ENCODE results near the gene IFNL4. TPM values are rescaled to one million over a fixed set of nuclear protein-coding genes. Genes with fewer than 3 reads are reported as not detected.
A peak's percentile ranks its signal among the peaks of the same experiment; 100 is the strongest.
"Not testable (repeated sequence)": the region's sequence is repeated elsewhere in the genome, so short reads cannot be mapped to it uniquely, and the experiment has no call there.

IFNL4 gene
- total and polyA plus RNA-seq, 9 donors: 0.04 to 0.16 TPM; not detected in 7

DNA sequence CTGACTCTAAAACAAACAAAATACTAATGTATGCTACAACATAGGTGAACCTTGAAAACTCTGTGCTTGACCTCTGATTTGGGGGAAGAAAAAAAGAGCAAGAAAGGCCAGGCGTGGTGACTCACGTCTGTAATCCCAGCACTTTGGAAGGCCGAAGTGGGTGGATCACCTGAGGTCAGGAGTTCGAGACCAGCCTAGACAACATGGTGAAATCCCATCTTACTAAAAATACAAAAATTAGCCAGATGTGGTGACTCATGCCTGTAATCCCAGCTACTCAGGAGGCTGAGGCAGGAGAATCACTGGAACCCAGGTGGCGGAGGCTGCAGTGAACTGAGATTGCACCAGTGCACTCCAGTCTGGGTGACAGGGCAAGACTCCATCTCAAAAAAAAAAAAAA is 25.2 kb upstream of the IFNL4 start:
- H3K27ac ChIP-seq (ENCODE audit: low read length); H3K9me3 ChIP-seq (replicated peaks; ENCODE audit: control insufficient read depth, low read depth, low read length); H3K4me3 ChIP-seq (ENCODE audit: low read length); H3K4me1 ChIP-seq (ENCODE audit: control insufficient read depth, insufficient read depth, low read length); DNase-seq; H3K36me3 ChIP-seq (ENCODE audit: control insufficient read depth, insufficient read depth, low read length): not testable (repeated sequence)
- H3K27me3 ChIP-seq (ENCODE audit: control insufficient read depth, insufficient read depth, low read length): peaks cover 13% of the 10 kb centered on the region
- no CpG with 5 or more reads among the region's 5 CpGs for WGBS (ENCODE audit: insufficient coverage)

DNA sequence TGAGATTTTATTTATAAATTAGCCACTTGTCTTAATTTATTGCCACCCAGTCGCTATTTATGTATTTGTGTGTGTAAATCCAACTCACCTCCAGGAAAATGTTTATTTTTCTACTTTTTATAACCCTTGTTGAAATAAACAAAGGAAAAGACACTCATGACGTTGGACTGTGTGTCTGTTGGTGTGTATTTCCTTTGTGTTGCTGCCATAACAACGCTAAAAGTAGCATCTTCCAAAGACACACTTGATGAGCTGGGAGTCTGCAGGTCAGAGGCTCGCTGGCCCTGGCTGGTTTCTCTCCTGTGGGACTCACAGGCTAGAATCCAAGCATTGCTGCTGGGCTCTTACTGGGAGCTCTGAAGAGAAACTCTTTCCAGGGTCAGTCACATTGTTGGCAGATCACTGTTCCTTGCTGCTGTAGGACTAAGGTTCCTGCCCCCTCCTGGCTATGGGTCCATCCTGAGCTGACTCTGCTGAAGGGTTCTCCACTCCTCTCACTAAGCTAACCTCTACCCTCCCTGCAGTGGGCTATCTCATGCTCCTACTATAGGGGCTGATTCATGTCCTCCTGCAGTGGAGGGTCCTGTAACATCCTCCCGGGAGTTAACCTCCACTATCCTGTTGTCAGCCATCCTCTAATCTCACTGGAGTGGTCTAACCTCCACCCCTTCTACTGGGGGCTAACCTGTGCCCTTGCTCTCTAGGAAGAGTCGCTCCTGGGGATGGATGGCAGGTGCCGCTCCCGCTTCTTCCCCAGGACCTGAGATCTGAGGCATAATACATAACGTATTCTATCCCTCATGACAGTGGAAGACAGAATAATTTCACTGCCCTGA is 21.6 kb upstream of the IFNL4 start:
- no peaks in the 10 kb centered on the region for H3K9me3 ChIP-seq (replicated peaks; ENCODE audit: control insufficient read depth, low read depth, low read length)
- peak; percentile 41 for DNase-seq
- WGBS (ENCODE audit: insufficient coverage): 78% methylated on average over 6 of the region's 9 CpGs
- H3K27me3 ChIP-seq (ENCODE audit: control insufficient read depth, insufficient read depth, low read length): peaks cover 15% of the 10 kb centered on the region
- no peaks in the 10 kb centered on the region for H3K36me3 ChIP-seq (ENCODE audit: control insufficient read depth, insufficient read depth, low read length)
- no peak overlapping the region for H3K27ac ChIP-seq (ENCODE audit: low read length)
- peaks cover 4% of the 10 kb centered on the region for H3K4me1 ChIP-seq (ENCODE audit: control insufficient read depth, insufficient read depth, low read length)
- no peak overlapping the region for H3K4me3 ChIP-seq (ENCODE audit: low read length)

DNA sequence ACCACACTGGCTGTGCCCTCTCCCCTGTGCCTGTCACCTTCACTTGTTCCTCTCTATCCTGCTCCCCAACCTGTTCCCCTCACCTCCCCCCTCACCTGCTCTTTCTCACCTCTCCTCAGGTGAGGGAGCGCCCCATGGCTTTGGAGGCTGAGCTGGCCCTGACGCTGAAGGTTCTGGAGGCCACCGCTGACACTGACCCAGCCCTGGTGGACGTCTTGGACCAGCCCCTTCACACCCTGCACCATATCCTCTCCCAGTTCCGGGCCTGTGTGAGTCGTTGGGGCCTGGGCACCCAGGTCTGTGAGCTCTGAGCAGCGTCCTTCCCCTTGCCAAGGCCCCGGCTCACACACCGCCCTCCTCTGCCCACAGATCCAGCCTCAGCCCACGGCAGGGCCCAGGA is 20.7 kb upstream of the IFNL4 start:
- not testable (repeated sequence) for DNase-seq; H3K9me3 ChIP-seq (replicated peaks; ENCODE audit: control insufficient read depth, low read depth, low read length); H3K4me3 ChIP-seq (ENCODE audit: low read length); H3K27ac ChIP-seq (ENCODE audit: low read length); H3K36me3 ChIP-seq (ENCODE audit: control insufficient read depth, insufficient read depth, low read length); H3K4me1 ChIP-seq (ENCODE audit: control insufficient read depth, insufficient read depth, low read length)
- peaks cover 24% of the 10 kb centered on the region for H3K27me3 ChIP-seq (ENCODE audit: control insufficient read depth, insufficient read depth, low read length)
- WGBS (ENCODE audit: insufficient coverage): 59% methylated on average over 3 of the region's 10 CpGs

DNA sequence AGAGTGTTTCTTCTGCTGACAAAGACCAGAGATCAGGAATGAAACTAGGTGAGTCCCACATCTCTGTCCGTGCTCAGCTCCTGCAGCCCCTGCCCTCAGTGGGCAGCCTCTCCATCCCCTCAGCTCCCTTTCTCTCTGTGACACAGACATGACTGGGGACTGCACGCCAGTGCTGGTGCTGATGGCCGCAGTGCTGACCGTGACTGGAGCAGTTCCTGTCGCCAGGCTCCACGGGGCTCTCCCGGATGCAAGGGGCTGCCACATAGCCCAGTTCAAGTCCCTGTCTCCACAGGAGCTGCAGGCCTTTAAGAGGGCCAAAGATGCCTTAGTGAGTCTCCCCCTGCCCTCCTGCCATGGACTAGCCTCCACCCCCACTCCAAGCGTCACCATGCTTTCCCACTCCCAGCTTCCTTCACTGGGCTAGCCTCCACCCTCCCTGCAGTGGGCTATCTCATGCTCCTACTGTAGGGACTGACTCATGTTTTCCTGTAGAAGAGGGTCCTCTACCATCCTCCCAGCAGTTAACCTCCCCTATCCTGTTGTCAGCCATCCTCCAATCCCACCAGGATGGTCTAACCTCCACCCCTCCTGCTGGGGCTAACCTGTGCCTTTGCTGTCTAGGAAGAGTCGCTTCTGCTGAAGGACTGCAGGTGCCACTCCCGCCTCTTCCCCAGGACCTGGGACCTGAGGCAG is 20.0 kb upstream of the IFNL4 start:
- DNase-seq; H3K36me3 ChIP-seq (ENCODE audit: control insufficient read depth, insufficient read depth, low read length); H3K4me3 ChIP-seq (ENCODE audit: low read length); H3K9me3 ChIP-seq (replicated peaks; ENCODE audit: control insufficient read depth, low read depth, low read length); H3K27ac ChIP-seq (ENCODE audit: low read length): not testable (repeated sequence)
- Histone ChIP-seq H3K4me1 (ENCODE audit: control insufficient read depth, insufficient read depth, low read length) (peaks cover 10% of the 10 kb centered on the region), H3K27me3 (ENCODE audit: control insufficient read depth, insufficient read depth, low read length) (peaks cover 31% of the 10 kb centered on the region)
- 46% methylated on average over 2 of the region's 10 CpGs for WGBS (ENCODE audit: insufficient coverage)

DNA sequence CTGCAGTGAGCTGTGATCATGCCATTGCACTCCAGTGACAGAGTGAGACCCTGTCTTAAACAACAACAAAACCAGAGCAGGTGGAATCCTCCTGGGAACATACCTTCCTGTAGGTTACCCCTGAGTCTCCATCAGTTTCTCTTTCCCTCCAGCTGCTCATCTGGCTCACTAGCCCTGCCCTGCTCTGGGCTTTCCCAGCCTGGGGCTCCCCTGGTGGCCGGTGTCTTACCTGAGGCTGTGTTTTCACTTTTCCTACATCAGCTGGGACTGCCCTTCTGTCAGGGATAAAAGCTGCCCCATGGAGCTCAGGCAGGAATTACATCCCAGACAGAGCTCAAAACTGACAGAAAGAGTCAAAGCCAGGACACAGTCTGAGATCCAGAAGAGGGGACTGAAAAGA is 19.4 kb upstream of the IFNL4 start, which contains the start of gene IFNL2:
Gene IFNL2, plus strand, starts transcription at position 312 of the 400 bp plus-strand sequence. CDS start 173 bp downstream, outside the sequence.
- H3K27ac ChIP-seq (ENCODE audit: low read length); H3K4me3 ChIP-seq (ENCODE audit: low read length); H3K36me3 ChIP-seq (ENCODE audit: control insufficient read depth, insufficient read depth, low read length); H3K9me3 ChIP-seq (replicated peaks; ENCODE audit: control insufficient read depth, low read depth, low read length); DNase-seq: not testable (repeated sequence)
- WGBS (ENCODE audit: insufficient coverage): no CpG with 5 or more reads among the region's 1 CpG
- Histone ChIP-seq H3K27me3 (ENCODE audit: control insufficient read depth, insufficient read depth, low read length) (peaks cover 37% of the 10 kb centered on the region), H3K4me1 (ENCODE audit: control insufficient read depth, insufficient read depth, low read length) (peaks cover 10% of the 10 kb centered on the region)

DNA sequence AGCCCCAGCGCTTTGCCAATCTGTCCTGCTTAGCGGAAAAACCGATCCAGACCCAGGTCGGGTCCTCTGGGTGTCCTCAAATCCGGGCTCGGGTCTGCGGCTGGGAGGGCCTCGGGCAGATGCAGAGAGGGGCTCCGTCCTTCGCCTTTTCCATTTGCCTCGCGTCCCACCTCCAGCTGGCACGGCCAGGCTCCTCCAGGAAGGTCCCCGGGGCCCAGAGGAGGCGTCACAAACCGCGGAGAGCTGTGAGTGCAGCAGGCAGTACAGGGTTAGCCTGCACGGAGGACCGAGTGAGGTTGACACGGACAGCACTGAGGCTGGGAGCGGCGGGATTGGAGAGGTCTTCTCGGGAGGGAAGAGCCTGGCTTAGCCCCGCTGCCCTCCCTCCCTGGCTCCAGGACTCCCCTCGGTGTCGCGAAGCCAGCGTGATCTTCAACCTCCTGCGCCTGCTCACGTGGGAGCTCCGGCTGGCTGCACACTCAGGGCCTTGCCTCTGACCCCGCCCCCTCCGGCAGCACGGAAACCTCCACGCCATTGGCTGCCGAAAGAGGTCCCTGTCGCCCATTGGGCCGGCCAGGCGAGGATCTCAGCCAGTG is 16.8 kb upstream of the IFNL4 start:
- WGBS (ENCODE audit: insufficient coverage): 20% methylated on average over 37 of the region's 39 CpGs
- Histone ChIP-seq H3K9me3 (replicated peaks; ENCODE audit: control insufficient read depth, low read depth, low read length) (no peaks in the 10 kb centered on the region), H3K36me3 (ENCODE audit: control insufficient read depth, insufficient read depth, low read length) (no peaks in the 10 kb centered on the region), H3K4me3 (ENCODE audit: low read length) (no peak overlapping the region), H3K27ac (ENCODE audit: low read length) (no peak overlapping the region), H3K27me3 (ENCODE audit: control insufficient read depth, insufficient read depth, low read length) (peaks cover 48% of the 10 kb centered on the region), H3K4me1 (ENCODE audit: control insufficient read depth, insufficient read depth, low read length) (peaks cover 10% of the 10 kb centered on the region)
- DNase-seq: peak; percentile 4

DNA sequence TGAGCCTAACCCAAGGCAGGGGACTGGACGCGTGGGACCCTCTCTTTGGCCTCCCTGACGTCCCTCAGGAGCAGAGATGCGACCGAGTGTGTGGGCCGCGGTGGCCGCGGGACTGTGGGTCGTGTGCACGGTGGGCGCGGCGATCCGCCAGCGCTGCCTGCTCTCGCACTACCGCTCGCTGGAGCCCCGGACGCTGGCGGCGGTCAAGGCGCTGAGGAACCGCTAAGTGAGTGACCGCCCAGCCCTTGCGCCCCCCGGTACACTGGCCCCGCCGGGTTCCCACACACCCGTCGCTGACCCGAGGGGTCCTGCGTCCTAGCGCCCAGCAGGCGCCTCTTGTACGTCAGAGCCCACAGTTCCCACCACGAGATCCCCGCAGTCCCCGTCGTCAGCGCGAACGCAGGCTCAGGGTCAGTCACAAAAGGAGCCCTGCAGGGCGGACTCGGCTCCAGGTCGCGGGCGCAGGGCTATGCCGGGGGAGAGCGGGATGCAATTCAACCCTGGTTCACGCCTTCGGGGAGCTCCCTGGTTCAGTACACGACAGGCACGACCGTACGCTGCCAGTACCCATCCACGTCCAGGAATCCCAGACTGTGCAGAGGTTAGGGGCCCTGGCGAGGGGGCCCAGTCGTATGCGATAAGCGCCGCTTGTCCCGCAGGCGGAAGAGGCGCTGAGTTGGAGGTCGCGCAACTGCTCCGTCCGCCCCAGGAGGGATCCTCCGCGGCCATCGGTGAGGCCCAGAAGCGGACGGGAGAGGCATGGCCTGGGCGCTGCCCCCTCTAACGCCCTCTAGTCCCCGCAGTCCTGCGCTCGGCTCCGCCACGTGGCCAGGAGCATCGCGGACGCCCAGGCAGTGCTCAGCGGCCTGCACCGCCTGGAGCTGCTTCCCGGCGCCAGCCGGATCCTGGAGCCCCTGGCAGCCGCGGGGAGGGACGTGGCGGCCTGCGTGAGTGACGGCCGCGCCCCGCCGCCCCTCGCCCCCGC is 15.9 kb upstream of the IFNL4 start:
- WGBS (ENCODE audit: insufficient coverage): 2% methylated on average over 100 of the region's 102 CpGs
- peaks cover 10% of the 10 kb centered on the region for H3K4me1 ChIP-seq (ENCODE audit: control insufficient read depth, insufficient read depth, low read length)
- peaks cover 50% of the 10 kb centered on the region for H3K27me3 ChIP-seq (ENCODE audit: control insufficient read depth, insufficient read depth, low read length)
- no peak overlapping the region for H3K4me3 ChIP-seq (ENCODE audit: low read length)
- DNase-seq: peak; percentile 30
- no peaks in the 10 kb centered on the region for H3K36me3 ChIP-seq (ENCODE audit: control insufficient read depth, insufficient read depth, low read length)
- H3K9me3 ChIP-seq (replicated peaks; ENCODE audit: control insufficient read depth, low read depth, low read length): no peaks in the 10 kb centered on the region
- H3K27ac ChIP-seq (ENCODE audit: low read length): no peak overlapping the region

DNA sequence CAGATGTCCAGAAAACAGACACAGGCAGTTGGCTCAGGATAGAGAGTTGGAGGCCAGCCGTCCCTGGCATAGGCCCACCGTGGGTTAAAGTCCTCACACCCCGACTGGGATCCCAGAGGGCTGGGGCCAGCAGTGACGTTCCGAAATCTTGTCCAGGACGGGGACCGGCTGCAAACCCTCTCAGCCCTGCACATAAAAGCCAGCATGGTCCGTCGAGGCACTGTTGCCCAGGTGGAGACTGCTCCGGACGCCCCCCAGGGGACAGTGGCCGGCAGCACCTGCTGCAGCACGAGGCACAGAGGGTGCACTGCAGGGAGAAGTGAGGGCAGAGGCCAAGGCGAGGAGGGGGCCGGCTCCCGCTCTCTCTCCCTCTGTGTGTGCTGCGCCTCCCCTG is 15.3 kb upstream of the IFNL4 start:
- peaks cover 50% of the 10 kb centered on the region for H3K27me3 ChIP-seq (ENCODE audit: control insufficient read depth, insufficient read depth, low read length)
- peaks cover 10% of the 10 kb centered on the region for H3K4me1 ChIP-seq (ENCODE audit: control insufficient read depth, insufficient read depth, low read length)
- H3K4me3 ChIP-seq (ENCODE audit: low read length): no peak overlapping the region
- DNase-seq: no peak
- no peaks in the 10 kb centered on the region for H3K9me3 ChIP-seq (replicated peaks; ENCODE audit: control insufficient read depth, low read depth, low read length)
- 2% methylated on average over 16 of the region's 17 CpGs for WGBS (ENCODE audit: insufficient coverage)
- H3K36me3 ChIP-seq (ENCODE audit: control insufficient read depth, insufficient read depth, low read length): no peaks in the 10 kb centered on the region
- no peak overlapping the region for H3K27ac ChIP-seq (ENCODE audit: low read length)

DNA sequence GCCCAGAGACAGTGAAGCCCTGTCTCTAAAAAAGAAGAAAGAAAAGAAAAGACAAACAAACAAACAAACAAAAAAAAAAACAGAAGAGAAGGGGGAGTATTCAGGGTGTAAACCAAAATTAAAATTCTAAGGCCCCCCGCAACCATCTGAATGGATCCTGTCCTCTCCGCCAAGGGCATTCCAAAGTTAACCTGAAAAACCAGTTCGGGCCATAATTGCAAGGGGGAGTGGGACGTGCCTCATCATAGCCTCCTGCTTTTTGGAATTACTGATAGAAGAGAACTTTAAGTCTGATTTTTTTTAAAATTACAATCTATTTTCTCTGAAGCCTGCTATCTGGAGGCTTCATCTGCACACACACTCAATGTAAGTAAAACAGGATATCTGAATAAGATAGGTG is 13.8 kb upstream of the IFNL4 start:
- no peaks in the 10 kb centered on the region for H3K9me3 ChIP-seq (replicated peaks; ENCODE audit: control insufficient read depth, low read depth, low read length)
- no CpG with 5 or more reads among the region's 4 CpGs for WGBS (ENCODE audit: insufficient coverage)
- DNase-seq: no peak
- peaks cover 48% of the 10 kb centered on the region for H3K27me3 ChIP-seq (ENCODE audit: control insufficient read depth, insufficient read depth, low read length)
- peaks cover 10% of the 10 kb centered on the region for H3K4me1 ChIP-seq (ENCODE audit: control insufficient read depth, insufficient read depth, low read length)
- H3K36me3 ChIP-seq (ENCODE audit: control insufficient read depth, insufficient read depth, low read length): no peaks in the 10 kb centered on the region
- no peak overlapping the region for H3K27ac ChIP-seq (ENCODE audit: low read length)
- H3K4me3 ChIP-seq (ENCODE audit: low read length): no peak overlapping the region
